ENCODE data around the gene BEST1. TPM values are rescaled to one million over a fixed set of nuclear protein-coding genes. Genes with fewer than 3 reads are reported as not detected.

The BEST1 gene
- total RNA-seq, 4 donors from 2014 or later = 0.40 to 3.7 (median 2.6) TPM

- peak overlapping the region in 2 of 4 donors; percentile 11 to 43 for H3K27ac ChIP-seq
- DNase-seq = no peak
- no peaks in the 10 kb centered on the region for H3K36me3 ChIP-seq
- H3K9me3 ChIP-seq = no peaks in the 10 kb centered on the region
- in situ Hi-C loops (cut with MboI; ENCODE audit: low pct_ligation_motif_present in 1 of 4, low pct_unique_long_range_greater_than_20kb in 1 of 4, low sequenced_read_pairs in 3 of 4) = no loop called here
- H3K4me1 ChIP-seq = peaks cover 0 to 23% (median 1%) of the 10 kb centered on the region in 4 donors
- WGBS, 2 donors (ENCODE audit: low coverage in 1 of 2) = 72% methylated on average over 7 of the region's 7 CpGs; no CpG with 5 or more reads in 1 of the 2 donors
- no peak overlapping the region for H3K4me3 ChIP-seq
- TF ChIP-seq EP300 (IDR thresholded peaks at IDR 0.05; ENCODE audit: low read depth) (no peak), CTCF (IDR thresholded peaks at IDR 0.05) (no peak), POLR2AphosphoS5 (IDR thresholded peaks at IDR 0.05) (no peak), POLR2A (IDR thresholded peaks at IDR 0.05) (no peak)
- peaks cover under 1% of the 10 kb centered on the region for H3K27me3 ChIP-seq
- intact Hi-C loops (cut with DNase I; ENCODE audit: low total_unique reads) = no loop called here
Measured at GRCh38 chr11:61911128-61911700, 38.9 kb upstream of the BEST1 start.

GRCh38 chr11:61911701-61912529, 38.2 kb upstream of the BEST1 start:
- no peak for DNase-seq
- Histone ChIP-seq H3K36me3 (no peaks in the 10 kb centered on the region), H3K4me3 (no peak overlapping the region), H3K9me3 (no peaks in the 10 kb centered on the region), H3K4me1 (peaks cover 0 to 27% (median 2%) of the 10 kb centered on the region in 4 donors), H3K27ac (peak overlapping the region in 3 of 4 donors; percentile 11 to 33 (median 15)), H3K27me3 (peaks cover 7% of the 10 kb centered on the region)
- in situ Hi-C loops (cut with MboI; ENCODE audit: low pct_ligation_motif_present in 1 of 4, low pct_unique_long_range_greater_than_20kb in 1 of 4, low sequenced_read_pairs in 3 of 4) = no loop called here
- intact Hi-C loops (cut with DNase I; ENCODE audit: low total_unique reads) = no loop called here
- TF ChIP-seq CTCF (IDR thresholded peaks at IDR 0.05) (no peak), POLR2AphosphoS5 (IDR thresholded peaks at IDR 0.05) (no peak), POLR2A (IDR thresholded peaks at IDR 0.05) (no peak), EP300 (IDR thresholded peaks at IDR 0.05; ENCODE audit: low read depth) (no peak)
- 66% methylated on average over 17 of the region's 17 CpGs; no CpG with 5 or more reads in 1 of the 2 donors for WGBS, 2 donors (ENCODE audit: low coverage in 1 of 2)

GRCh38 chr11:61912530-61912898, 37.6 kb upstream of the BEST1 start:
- Histone ChIP-seq H3K27me3 (peaks cover 12% of the 10 kb centered on the region), H3K27ac (peak overlapping the region in 2 of 4 donors; percentile 11 to 15), H3K9me3 (no peaks in the 10 kb centered on the region), H3K36me3 (no peaks in the 10 kb centered on the region), H3K4me3 (no peak overlapping the region), H3K4me1 (peaks cover 0 to 29% (median 5%) of the 10 kb centered on the region in 4 donors)
- TF ChIP-seq EP300 (IDR thresholded peaks at IDR 0.05; ENCODE audit: low read depth) (no peak), POLR2AphosphoS5 (IDR thresholded peaks at IDR 0.05) (no peak), POLR2A (IDR thresholded peaks at IDR 0.05) (no peak)
- in situ Hi-C loops (cut with MboI; ENCODE audit: low pct_ligation_motif_present in 1 of 4, low pct_unique_long_range_greater_than_20kb in 1 of 4, low sequenced_read_pairs in 3 of 4) (no loop called here), intact Hi-C loops (cut with DNase I; ENCODE audit: low total_unique reads) (no loop called here)
- WGBS, 2 donors (ENCODE audit: low coverage in 1 of 2) = 68 to 82% methylated on average over 2 to 6 of the region's 6 CpGs
- DNase-seq = no peak

- no peak for DNase-seq
- TF ChIP-seq POLR2AphosphoS5 (IDR thresholded peaks at IDR 0.05) (no peak), CTCF (IDR thresholded peaks at IDR 0.05) (no peak), EP300 (IDR thresholded peaks at IDR 0.05; ENCODE audit: low read depth) (no peak), POLR2A (IDR thresholded peaks at IDR 0.05) (no peak)
- Histone ChIP-seq H3K9me3 (no peaks in the 10 kb centered on the region), H3K27ac (no peak overlapping the region), H3K27me3 (peaks cover 18% of the 10 kb centered on the region), H3K4me3 (no peak overlapping the region), H3K4me1 (peaks cover 0 to 36% (median 11%) of the 10 kb centered on the region in 4 donors), H3K36me3 (no peaks in the 10 kb centered on the region)
- WGBS, 2 donors (ENCODE audit: low coverage in 1 of 2) = 61 to 77% methylated on average over 5 to 18 of the region's 18 CpGs
- intact Hi-C loops (cut with DNase I; ENCODE audit: low total_unique reads) (no loop called here), in situ Hi-C loops (cut with MboI; ENCODE audit: low pct_ligation_motif_present in 1 of 4, low pct_unique_long_range_greater_than_20kb in 1 of 4, low sequenced_read_pairs in 3 of 4) (no loop called here)
Measured at GRCh38 chr11:61912991-61913698, 37.0 kb upstream of the BEST1 start.
